Heart left ventricle (tissue), 16 donors: Measurements from ENCODE around the gene ASPA. TPM values are rescaled to one million over a fixed set of nuclear protein-coding genes. Genes with fewer than 3 reads are reported as not detected.

Source experiments
- ATAC-seq, 4 donors: fragments of 200-7000 bp; cut with Tn5 transposase; one replicate each; pipeline ENCODE4 v1.9.1; 2020 to 2022; ENCODE audit warnings: moderate library complexity in 4 of 4, mild to moderate bottlenecking in 3 of 4, moderate number of reproducible peaks in 1 of 4
- DNase-seq, 5 donors: peaks; one replicate each; pipeline ENCODE4 v3.0.0-alpha.2; 2020
- H3K27ac ChIP-seq, 12 donors: fragments of 200-600 bp; sonication (generic) in 4 of 12; one replicate each; pipeline versions ENCODE4 v1.5.0 to v1.8.0; 2016 to 2022; ENCODE audit warnings: mild to moderate bottlenecking in 2 of 12
- H3K27me3 ChIP-seq, 9 donors: fragments of 200-600 bp; sonication (generic) in 2 of 9; one replicate each; pipeline versions ENCODE4 v1.5.1 to v1.8.0; 2016 to 2022; ENCODE audit warnings: mild to moderate bottlenecking in 3 of 9
- H3K36me3 ChIP-seq, 9 donors: fragments of 200-600 bp; sonication (generic) in 2 of 9; one replicate each; pipeline versions ENCODE4 v1.5.0 to v1.8.0; 2018 to 2022; ENCODE audit warnings: mild to moderate bottlenecking in 2 of 9
- H3K4me1 ChIP-seq, 12 donors: fragments of 200-600 bp; sonication (generic) in 4 of 12; one replicate each; pipeline versions ENCODE4 v1.5.0 to v1.8.0; 2016 to 2022; ENCODE audit warnings: mild to moderate bottlenecking in 3 of 12
- H3K4me3 ChIP-seq, 12 donors: fragments of 200-600 bp; sonication (generic) in 4 of 12; one replicate each; pipeline versions ENCODE4 v1.5.0 to v1.8.0; 2017 to 2022; ENCODE audit warnings: mild to moderate bottlenecking in 9 of 12, moderate library complexity in 4 of 12
- H3K9me3 ChIP-seq, 12 donors: fragments of 200-600 bp; sonication (generic) in 4 of 12; one replicate each; pipeline versions ENCODE4 v1.5.0 to v1.8.0; 2016 to 2022; ENCODE audit warnings: mild to moderate bottlenecking in 1 of 12
- CTCF ChIP-seq, 12 donors: fragments of 200-600 bp; sonication (generic) in 4 of 12; IDR thresholded peaks; one replicate each; pipeline versions ENCODE4 v1.5.0 to v1.8.0; 2018 to 2022; ENCODE audit warnings: antibody characterized with exemption in 12 of 12, mild to moderate bottlenecking in 5 of 12
- POLR2A ChIP-seq, 2 donors: fragments of 450-650 bp; IDR thresholded peaks; one replicate each; pipeline ENCODE4 v1.6.1; 2017; ENCODE audit warnings: antibody characterized with exemption in 2 of 2, mild to moderate bottlenecking in 2 of 2, moderate library complexity in 2 of 2
- WGBS, 4 donors: extraction: QIAGEN DNeasy Blood & Tissue Kit in 2 of 4; methylation state at CpG; one replicate each; pipeline versions ENCODE4 v1.1.5 to v1.1.7; 2013 to 2018; 5-methylcytosine and 5-hydroxymethylcytosine counted together
- intact Hi-C, 10 donors: fragments of 100-400 bp; cut with DNase I; formaldehyde crosslinking; loops; one replicate each; pipeline versions ENCODE4 v1.11.1 to v1.14.2; 2022
- polyA plus RNA-seq, 2 donors: library from polyadenylated mRNA; stranded (reverse); fragments of 200-250 nt; gene quantifications; one replicate each; pipeline ENCODE4 v1.2.3, GENCODE V29; 2013
- total RNA-seq, 9 donors: library from RNA; depleted of rRNA in 2 of 9; stranded (reverse); fragments of >200 nt in 2 of 9; fragmentation: NEBNext Ultra II Directional in 3 of 9; extraction: Animal tissue kit (Norgen Biotek cat#: 25700) in 3 of 9; gene quantifications; one replicate each; pipeline versions ENCODE4 v1.1.0 to v1.2.4, GENCODE V29; 2016 to 2023
- donor health status: ischemic (EF 13 %, LVEDD 7.1; RV severe dilation, severe dysfunction).
- donor health status: healthy with polysubstance abuse.
- donor health status: DM: no; HTN: yes; CAD: no.
- donor health status: DM: no; HTN: no; CAD: no.
- donor health status: ischemic (EF 25% LVEDD 6.9; RV normal size, moderate dysfunction).
- donor health status: ischemic (EF 25% LVEDD 5.7; RV mildly dilated, moderate dysfunction).
- donor health status: healthy.
- donor health status: DM: yes; HTN: yes; CAD: no.
- donor health status: ischemic (EF 35%, LVEDD 5.7; RV mildly dilated, moderate dysfunction).
- donor health status: nonischemic (EF 11% LVEDD 7.7; RV severe dilation, severe dysfunction).
- donor health status: DM: yes; HTN: yes; CAD: no.
- donor health status: PGD.
- donor health status: ischemic (EF 29% LVEDD 5.4; RV normal size, mild dysfunction).
- donor health status: nonischemic (EF 23%, LVEDD 6.1; RV moderate dilation, normal function).

The ASPA gene
- total and polyA plus RNA-seq, 11 donors, result 0.26 to 2.4 (median 1.2) TPM

DNA sequence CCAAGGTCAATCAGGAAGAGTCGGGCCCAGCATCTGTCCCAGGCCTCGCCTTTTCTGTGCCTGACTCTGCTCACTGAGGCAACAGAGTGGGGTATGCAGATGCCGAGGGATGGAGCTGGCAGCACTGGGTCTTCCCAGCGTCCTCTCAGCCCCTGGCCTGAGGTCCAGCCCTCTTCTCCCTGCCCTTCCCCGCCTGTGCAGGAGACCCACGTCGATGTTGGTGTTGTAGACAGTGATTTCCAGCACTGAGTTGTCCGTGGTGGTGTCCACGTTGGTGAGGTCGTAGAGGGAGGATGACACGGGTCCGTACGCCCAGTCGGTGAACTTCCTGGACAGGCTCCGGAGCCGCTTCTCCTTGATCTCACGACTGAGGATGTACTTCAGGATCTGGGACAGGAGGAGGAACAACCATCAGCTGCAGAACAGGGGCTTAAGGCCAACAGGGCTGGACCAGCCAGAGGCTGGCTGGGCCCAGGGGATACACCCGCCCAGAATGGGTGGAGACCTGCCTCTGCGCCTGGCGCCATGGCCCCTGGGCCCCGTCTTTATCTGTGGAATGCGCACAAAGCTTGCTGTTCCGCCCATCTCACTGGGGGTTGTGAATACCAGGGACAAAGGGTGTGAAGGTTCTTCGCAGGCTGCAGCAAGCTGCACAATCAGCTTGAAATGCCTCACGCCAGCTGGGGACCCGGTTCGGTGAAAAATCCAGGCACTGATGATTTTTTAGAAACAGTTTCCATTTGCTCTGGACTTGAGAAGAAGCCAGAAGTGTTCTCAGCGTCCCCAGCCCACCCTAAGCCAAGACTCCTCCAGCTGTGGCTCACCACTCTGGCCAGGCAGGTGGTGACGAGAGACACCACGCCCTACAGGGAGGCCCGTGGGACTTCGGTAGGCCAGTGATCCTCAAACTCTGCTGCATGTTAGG is 54.3 kb downstream of the ASPA start:
- Histone ChIP-seq H3K27me3 (no peaks in the 10 kb centered on the region), H3K9me3 (no peaks in the 10 kb centered on the region), H3K4me1 (peaks cover 0 to 36% (median 10%) of the 10 kb centered on the region in 12 donors), H3K36me3 (no peaks in the 10 kb centered on the region), H3K27ac (peak overlapping the region in 11 of 12 donors; percentile 24 to 79 (median 58)), H3K4me3 (peak overlapping the region in 3 of 12 donors; percentile 4 to 25 (median 9))
- intact Hi-C loops, result loop anchor here in 5 of 10 donors (2.0 to 10.0 kb wide), 4 partner anchors 17 to 115 kb away; partner anchors contain the start of genes CTNS (in 2 of the 5) and SHPK (in 2 of the 5)
- ATAC-seq (peak; percentile 85 to 90 (median 88)), DNase-seq (peak; percentile 32 to 90 (median 86))
- TF ChIP-seq CTCF (IDR thresholded peaks at IDR 0.05) (no peak), POLR2A (IDR thresholded peaks at IDR 0.05) (no peak)
- WGBS, 4 donors, result 21 to 59% (median 35%) methylated on average over 19 to 32 of the region's 32 CpGs

DNA sequence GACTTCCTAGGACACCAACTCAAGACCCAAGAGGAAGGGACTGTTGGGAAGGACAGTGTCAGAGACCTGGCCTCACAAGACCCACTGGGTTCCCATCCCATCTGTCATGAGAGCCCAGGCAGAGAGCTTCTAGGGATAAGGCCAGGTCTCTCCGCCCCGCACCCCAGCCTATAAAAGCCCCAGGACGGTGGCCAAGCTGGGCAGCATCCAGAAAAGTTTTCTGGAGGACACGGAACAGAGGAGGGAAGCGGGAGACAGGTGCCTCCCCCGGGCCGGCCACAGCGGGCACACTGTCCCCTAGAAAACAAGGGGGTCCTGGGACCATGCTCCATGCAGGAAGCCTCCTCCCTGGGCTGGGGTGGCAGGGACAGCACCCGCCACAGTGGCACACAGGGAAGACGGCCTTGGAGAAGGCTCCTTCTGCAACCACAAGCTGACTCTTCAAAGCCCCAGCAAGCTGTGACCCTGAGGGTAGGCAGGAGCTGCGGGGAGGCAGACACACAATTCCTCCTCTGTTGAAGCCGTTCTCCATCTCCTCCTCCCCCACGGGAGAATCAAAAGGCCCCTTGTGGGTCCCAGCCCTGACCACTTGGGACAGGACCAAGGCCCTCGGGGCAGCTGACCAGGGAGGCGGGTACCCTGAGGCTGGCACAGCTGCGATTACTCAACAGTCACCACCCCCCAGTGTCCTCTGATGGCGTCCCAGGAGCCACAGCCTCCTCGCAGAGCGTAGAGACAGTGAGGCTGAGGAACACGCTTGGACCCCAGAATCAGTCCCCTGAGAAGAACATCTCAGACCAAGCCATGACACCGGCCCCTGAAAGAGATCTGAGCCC is 55.7 kb downstream of the ASPA start:
- no peaks in the 10 kb centered on the region for H3K36me3 ChIP-seq
- WGBS, 4 donors, result 67 to 85% (median 74%) methylated on average over 12 to 21 of the region's 21 CpGs
- no peak overlapping the region for H3K4me3 ChIP-seq
- ATAC-seq (peak in 2 of 4 donors; percentile 22 to 26), DNase-seq (peak in 3 of 5 donors; percentile 48 to 66 (median 66))
- H3K4me1 ChIP-seq, result peaks cover 0 to 42% (median 14%) of the 10 kb centered on the region in 12 donors
- TF ChIP-seq POLR2A (IDR thresholded peaks at IDR 0.05), result no peak
- no peak for TF ChIP-seq CTCF (IDR thresholded peaks at IDR 0.05)
- no peaks in the 10 kb centered on the region for H3K9me3 ChIP-seq
- intact Hi-C loops, result loop anchor here in 5 of 10 donors (2.0 to 10.0 kb wide), 4 partner anchors 19 to 113 kb away; partner anchors contain the start of genes CTNS (in 2 of the 5) and SHPK (in 2 of the 5)
- H3K27ac ChIP-seq, result peak overlapping the region in 7 of 12 donors; percentile 22 to 79 (median 74)
- no peaks in the 10 kb centered on the region for H3K27me3 ChIP-seq

DNA sequence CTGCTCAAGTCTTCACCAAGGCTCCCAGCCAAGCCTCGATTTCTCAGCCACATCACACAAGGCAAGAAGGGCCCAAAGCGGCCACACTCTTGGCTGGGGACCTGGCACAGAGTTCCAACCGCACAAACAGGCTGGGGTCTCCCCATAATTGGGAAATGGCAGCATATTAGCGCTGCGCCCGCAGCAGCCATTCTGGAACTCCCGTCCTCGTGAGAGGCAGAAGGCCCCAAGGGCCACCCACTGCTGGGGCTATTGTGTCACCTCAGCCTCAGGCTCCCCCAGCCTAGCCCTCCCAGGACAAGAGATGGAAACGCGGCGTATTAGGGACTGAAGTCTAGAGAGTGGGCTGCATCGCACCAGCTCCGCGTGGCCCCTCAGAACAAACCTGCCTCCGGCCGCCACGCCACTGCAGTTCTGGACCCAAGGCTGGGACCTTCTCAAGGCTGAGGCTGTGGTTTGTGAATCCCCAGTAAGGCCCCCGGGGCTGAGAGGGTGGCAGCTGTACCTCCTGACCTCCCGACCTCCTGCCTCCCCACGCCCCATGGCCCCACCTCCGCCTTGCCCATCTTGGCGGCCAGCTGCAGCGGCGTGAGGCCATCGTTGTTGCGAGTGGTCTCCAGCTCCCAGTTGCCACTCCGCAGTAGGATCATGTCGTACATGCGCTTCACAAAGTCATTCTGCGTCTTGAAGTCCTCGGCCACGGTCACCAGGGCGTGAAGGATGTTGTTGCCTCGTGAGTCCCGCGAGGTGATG is 56.5 kb downstream of the ASPA start:
- ATAC-seq (no peak), DNase-seq (no peak)
- Histone ChIP-seq H3K36me3 (no peaks in the 10 kb centered on the region), H3K27me3 (no peaks in the 10 kb centered on the region), H3K9me3 (no peaks in the 10 kb centered on the region), H3K27ac (peak overlapping the region in 3 of 12 donors; percentile 22 to 79 (median 74)), H3K4me1 (peaks cover 0 to 42% (median 14%) of the 10 kb centered on the region in 12 donors), H3K4me3 (no peak overlapping the region)
- intact Hi-C loops, result loop anchor here in 3 of 10 donors (10.0 kb wide), 2 partner anchors 103 to 113 kb away; partner anchors contain the start of genes CTNS (in 2 of the 3) and SHPK (in 2 of the 3)
- TF ChIP-seq POLR2A (IDR thresholded peaks at IDR 0.05) (no peak), CTCF (IDR thresholded peaks at IDR 0.05) (no peak)
- WGBS, 4 donors, result 87 to 93% (median 90%) methylated on average over 29 to 36 of the region's 36 CpGs
